Midbrain (tissue), 1 donor: ENCODE data around the gene FCGR3A.
"Not testable (repeated sequence)": the region's sequence is repeated elsewhere in the genome, so short reads cannot be mapped to it uniquely, and the experiment has no call there.

Experiments used
- DNase-seq: peaks from one replicate; lab custom pipeline; 2025; lab: John Stamatoyannopoulos, UW

Gene FCGR3A

GRCh38 chr1:161549652-161550051 is at the start of gene FCGR3A:
Gene FCGR3A (minus strand): TSS chr1:161549818. CDS start chr1:161549736, 82 bp downstream.
- DNase-seq, result peak; percentile 25

- not testable (repeated sequence) for DNase-seq
Measured at GRCh38 chr1:161597077-161597476, 47.5 kb upstream of the FCGR3A start.

GRCh38 chr1:161595583-161595982 is 46.0 kb upstream of the FCGR3A start:
- DNase-seq, result not testable (repeated sequence)

GRCh38 chr1:161595173-161595572 is 45.6 kb upstream of the FCGR3A start:
- not testable (repeated sequence) for DNase-seq

GRCh38 chr1:161594269-161594984 is 44.8 kb upstream of the FCGR3A start:
- DNase-seq, result peak; percentile 6

GRCh38 chr1:161593092-161593755 is 43.6 kb upstream of the FCGR3A start:
- not testable (repeated sequence) for DNase-seq

GRCh38 chr1:161592586-161592985 is 43.0 kb upstream of the FCGR3A start:
- not testable (repeated sequence) for DNase-seq

- DNase-seq, result not testable (repeated sequence)
Measured at GRCh38 chr1:161589920-161590319, 40.3 kb upstream of the FCGR3A start.

- not testable (repeated sequence) for DNase-seq
Measured at GRCh38 chr1:161589365-161589764, 39.7 kb upstream of the FCGR3A start.

- not testable (repeated sequence) for DNase-seq
Measured at GRCh38 chr1:161588596-161588995, 39.0 kb upstream of the FCGR3A start.

- not testable (repeated sequence) for DNase-seq
Measured at GRCh38 chr1:161582882-161583281, 33.3 kb upstream of the FCGR3A start.

- DNase-seq, result not testable (repeated sequence)
Measured at GRCh38 chr1:161580879-161581537, 31.4 kb upstream of the FCGR3A start.

- DNase-seq, result not testable (repeated sequence)
Measured at GRCh38 chr1:161579856-161580507, 30.4 kb upstream of the FCGR3A start.

- DNase-seq, result not testable (repeated sequence)
Measured at GRCh38 chr1:161576676-161577075, 27.1 kb upstream of the FCGR3A start.

GRCh38 chr1:161571703-161572102 is 22.1 kb upstream of the FCGR3A start:
- DNase-seq, result not testable (repeated sequence)

GRCh38 chr1:161566602-161566960 is 17.0 kb upstream of the FCGR3A start:
- DNase-seq, result not testable (repeated sequence)

GRCh38 chr1:161563522-161563921 is 13.9 kb upstream of the FCGR3A start:
- not testable (repeated sequence) for DNase-seq

- DNase-seq, result not testable (repeated sequence)
Measured at GRCh38 chr1:161562441-161562840, 12.8 kb upstream of the FCGR3A start.

- peak; percentile 35 for DNase-seq
Measured at GRCh38 chr1:161560960-161561715, 11.5 kb upstream of the FCGR3A start.

- DNase-seq, result not testable (repeated sequence)
Measured at GRCh38 chr1:161557506-161558450, 8.2 kb upstream of the FCGR3A start.
